HEK293T (cell line): ENCODE measurements around the gene SYCP2L.

Source experiments
- ARNT ChIP-seq: fragments of 450-650 bp; IDR thresholded peaks from 2 replicates; pipeline ENCODE4 v1.6.1; 2017; ENCODE audit warnings: mild to moderate bottlenecking
- BHLHE40 ChIP-seq: fragments of 450-650 bp; IDR thresholded peaks from 2 replicates; pipeline ENCODE4 v1.6.1; 2016; ENCODE audit warnings: mild to moderate bottlenecking, moderate library complexity, borderline replicate concordance
- CTBP1 ChIP-seq: fragments of 450-650 bp; IDR thresholded peaks from 2 replicates; pipeline ENCODE4 v1.6.1; 2016; ENCODE audit warnings: borderline replicate concordance
- ELF4 ChIP-seq: fragments of 450-650 bp; IDR thresholded peaks from 2 replicates; pipeline ENCODE4 v1.6.1; 2017; ENCODE audit warnings: antibody characterized with exemption
- FOXA1 ChIP-seq: fragments of 450-650 bp; IDR thresholded peaks from 2 replicates; pipeline ENCODE4 v1.6.1; 2016; ENCODE audit warnings: mild to moderate bottlenecking
- FOXM1 ChIP-seq: fragments of 450-650 bp; IDR thresholded peaks from 2 replicates; pipeline ENCODE4 v1.6.1; 2017; ENCODE audit warnings: mild to moderate bottlenecking, borderline replicate concordance
- HDGF ChIP-seq: fragments of 450-650 bp; IDR thresholded peaks from 2 replicates; pipeline ENCODE4 v1.6.1; 2017; ENCODE audit warnings: antibody characterized with exemption, borderline replicate concordance
- NFRKB ChIP-seq: fragments of 450-650 bp; IDR thresholded peaks from 2 replicates; pipeline ENCODE4 v1.6.1; 2016; ENCODE audit warnings: mild to moderate bottlenecking, moderate library complexity
- SP1 ChIP-seq: fragments of 450-650 bp; IDR thresholded peaks from 2 replicates; pipeline ENCODE4 v1.6.1; 2017
- SUZ12 ChIP-seq: fragments of 450-650 bp; IDR thresholded peaks from 2 replicates; pipeline ENCODE4 v1.6.1; 2016; ENCODE audit warnings: mild to moderate bottlenecking
- TARDBP ChIP-seq: fragments of 450-650 bp; IDR thresholded peaks from 2 replicates; pipeline ENCODE4 v1.6.1; 2016
- ZNF384 ChIP-seq: fragments of 450-650 bp; IDR thresholded peaks from 2 replicates; pipeline ENCODE4 v1.6.1; 2016
- TF ChIP-seq, protein P1 (sequence below): fragments of 450-650 bp; IDR thresholded peaks from 2 replicates; pipeline ENCODE4 v1.6.1; 2016

DNA sequence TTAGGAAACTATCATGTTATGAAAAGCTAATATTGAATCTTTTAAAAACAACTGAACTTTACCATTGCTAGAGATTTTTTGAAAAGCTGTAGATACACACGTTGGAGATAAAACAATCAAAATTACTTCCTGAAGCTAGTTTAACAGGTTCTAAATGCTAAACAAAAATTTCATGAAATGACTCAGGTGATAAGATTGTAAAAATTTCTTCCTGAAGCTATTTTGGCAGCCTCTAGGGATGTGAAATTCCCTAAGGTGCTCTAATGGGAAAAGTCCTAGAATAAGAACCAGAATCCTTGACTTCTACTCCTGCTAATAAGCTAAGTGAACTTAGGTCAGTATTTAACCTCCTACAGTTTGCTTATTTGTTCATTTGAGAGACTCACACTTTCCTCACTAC lies 13.5 kb upstream of the SYCP2L start:
- TF ChIP-seq FOXA1 = no peak
- TF ChIP-seq SP1 = no peak
- TF ChIP-seq ELF4 = no peak
- no peak for TF ChIP-seq CTBP1
- no peak for TF ChIP-seq ARNT
- no peak for TF ChIP-seq BHLHE40
- no peak for TF ChIP-seq FOXM1
- no peak for TF ChIP-seq HDGF
- no peak for TF ChIP-seq SUZ12
- TF ChIP-seq TARDBP = no peak
- no peak for TF ChIP-seq NFRKB
- TF ChIP-seq, protein P1, sequence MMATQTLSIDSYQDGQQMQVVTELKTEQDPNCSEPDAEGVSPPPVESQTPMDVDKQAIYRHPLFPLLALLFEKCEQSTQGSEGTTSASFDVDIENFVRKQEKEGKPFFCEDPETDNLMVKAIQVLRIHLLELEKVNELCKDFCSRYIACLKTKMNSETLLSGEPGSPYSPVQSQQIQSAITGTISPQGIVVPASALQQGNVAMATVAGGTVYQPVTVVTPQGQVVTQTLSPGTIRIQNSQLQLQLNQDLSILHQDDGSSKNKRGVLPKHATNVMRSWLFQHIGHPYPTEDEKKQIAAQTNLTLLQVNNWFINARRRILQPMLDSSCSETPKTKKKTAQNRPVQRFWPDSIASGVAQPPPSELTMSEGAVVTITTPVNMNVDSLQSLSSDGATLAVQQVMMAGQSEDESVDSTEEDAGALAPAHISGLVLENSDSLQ = no peak
- no peak for TF ChIP-seq ZNF384
